HK-2 (cell line): ENCODE measurements around the gene TFG.
"Not testable (repeated sequence)": the region's sequence is repeated elsewhere in the genome, so short reads cannot be mapped to it uniquely, and the experiment has no call there.

ENCODE experiments used
- DNase-seq: peaks from one replicate; pipeline ENCODE4 v3.0.0-alpha.2; 2018; ENCODE audit not compliant: unreplicated experiment

TFG gene

DNA sequence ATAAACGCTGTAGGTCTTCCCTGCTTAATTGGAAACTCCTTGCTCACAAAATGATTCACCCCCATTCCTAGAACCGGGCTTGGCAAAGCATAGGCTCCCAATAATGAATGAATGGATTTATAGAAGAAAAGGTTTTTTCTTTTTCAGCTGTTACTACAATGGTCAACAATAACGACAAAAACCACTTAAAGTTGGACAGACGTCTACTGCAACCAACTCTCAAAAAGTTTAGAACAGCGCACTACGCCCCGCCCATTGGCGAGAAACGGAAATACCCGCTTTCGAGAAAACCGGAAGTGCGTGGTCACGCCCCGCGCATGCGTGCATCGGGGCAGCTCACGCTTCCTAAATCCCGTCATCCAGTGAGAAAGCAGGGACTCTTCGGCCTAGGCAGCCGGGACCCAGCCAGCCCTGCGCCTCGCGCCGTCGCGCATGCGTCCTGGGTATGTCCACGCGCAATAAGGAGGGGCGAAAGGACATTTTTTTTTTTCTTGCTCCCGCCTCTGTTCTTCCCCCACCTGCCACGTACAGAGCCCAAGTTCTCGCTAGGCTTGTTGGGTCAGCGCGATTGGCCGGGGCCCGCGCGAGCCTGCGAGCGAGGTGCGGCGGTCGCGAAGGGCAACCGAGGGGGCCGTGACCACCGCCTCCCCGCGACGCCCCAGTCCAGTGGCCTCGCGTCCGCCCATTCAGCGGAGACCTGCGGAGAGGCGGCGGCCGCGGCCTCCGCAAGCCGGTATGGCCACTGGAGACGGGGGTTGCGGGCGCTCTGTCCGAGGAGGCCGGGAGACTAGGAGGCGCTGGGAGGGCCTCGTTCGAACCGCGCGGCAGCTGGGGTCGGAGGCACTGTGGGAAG lies at the start of gene TFG:
TSS of gene TFG (plus strand) at position 506 of the 853 bp plus-strand sequence. CDS start 4,192 bp downstream, outside the sequence.
- DNase-seq, result peak; percentile 99

DNA sequence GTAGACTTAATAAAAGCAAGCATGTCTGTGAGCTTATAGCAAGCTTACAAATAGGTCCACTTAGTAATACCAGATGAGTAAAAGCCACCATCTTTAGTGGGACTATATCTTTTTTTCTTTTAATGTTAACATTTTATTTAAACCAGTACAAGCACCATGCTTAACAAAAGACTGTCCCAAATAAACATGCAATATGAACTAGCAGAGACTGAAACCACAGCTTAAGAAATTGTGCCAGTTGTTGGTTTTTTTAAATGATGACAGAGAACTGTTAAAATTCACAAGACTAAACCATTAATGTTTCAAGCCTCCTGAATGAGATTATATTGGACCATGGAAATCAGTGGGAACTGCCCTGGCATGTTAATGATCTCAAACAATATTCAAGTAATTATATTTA lies 48.0 kb upstream of the TFG start:
- not testable (repeated sequence) for DNase-seq

DNA sequence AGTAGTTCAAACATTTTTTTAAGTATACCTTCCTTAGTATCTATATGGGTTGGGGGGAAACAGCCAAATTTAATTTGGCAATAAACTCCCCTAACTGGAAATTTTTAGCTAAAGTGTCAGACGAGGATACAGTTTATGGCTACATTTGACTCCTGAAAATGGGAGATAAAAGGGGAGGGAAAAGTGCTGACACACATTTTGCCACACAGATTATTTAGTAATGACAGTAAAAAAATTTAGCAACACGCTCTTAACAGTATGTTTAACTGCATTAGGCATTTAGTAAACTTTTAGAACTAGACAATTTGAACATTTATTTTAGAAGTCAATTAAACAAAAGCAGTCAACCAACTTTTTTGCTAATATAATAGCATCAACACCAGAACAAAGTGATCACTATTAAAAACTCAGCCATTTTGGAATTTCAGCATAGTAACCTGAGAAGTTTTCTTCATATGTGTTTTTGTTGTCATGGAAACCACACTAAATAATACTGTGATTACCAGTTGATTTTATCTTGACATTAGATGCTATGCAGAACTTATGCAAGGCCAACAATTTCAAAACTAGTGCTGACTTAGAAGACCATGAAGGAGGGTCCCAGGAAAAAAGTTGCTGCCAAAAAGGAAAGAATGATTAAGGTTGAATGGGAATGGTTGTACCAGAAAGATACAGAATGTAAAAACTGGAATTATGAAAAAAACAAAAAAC lies 47.0 kb upstream of the TFG start:
- DNase-seq, result no peak

DNA sequence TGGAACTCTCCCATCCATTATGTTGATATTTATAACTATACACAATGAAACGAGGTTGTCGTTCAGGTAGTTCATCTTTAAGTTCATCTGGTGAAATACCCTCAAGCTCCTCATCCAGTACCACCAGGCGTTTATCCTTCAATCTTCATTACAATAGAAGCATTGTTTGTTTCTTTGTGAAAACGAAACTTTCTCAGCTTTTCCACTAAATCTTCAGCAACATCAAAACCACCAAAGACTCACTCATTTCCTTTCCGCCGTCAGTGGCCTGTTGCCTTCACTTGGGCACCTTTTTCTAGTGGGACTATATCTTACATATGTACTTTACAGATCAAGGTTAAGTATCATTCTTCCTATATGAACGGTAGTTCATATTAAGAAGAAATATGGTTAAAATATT lies 44.1 kb upstream of the TFG start:
- DNase-seq, result no peak

DNA sequence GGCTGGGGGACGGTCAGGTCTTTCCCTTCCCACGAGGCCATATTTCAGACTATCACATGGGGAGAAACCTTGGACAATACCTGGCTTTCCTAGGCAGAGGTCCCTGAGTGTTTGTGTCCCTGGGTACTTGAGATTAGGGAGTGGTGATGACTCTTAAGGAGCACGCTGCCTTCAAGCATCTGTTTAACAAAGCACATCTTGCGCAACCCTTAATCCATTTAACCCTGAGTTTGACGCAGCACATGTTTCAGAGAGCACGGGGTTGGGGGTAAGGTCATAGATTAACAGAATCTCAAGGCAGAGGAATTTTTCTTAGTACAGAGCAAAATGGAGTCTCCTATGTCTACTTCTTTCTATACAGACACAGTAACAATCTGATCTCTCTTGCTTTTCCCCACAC lies 42.6 kb upstream of the TFG start:
- DNase-seq, result not testable (repeated sequence)

DNA sequence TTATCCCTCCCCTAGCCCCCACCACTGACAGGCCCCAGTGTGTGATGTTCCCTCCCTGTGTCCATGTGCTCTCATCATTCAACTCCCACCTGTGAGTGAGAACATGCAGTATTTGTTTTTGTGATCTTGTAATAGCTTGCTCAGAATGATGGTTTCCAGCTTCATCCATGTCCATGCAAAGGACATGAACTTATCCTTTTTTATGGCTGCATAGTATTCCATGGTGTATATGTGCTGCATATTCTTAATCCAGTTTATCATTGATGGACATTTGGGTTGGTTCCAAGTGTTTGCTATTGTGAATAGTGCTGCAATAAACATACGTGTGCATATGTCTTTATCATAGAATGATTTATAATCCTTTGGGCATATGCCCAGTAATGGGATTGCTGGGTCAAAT lies 42.0 kb upstream of the TFG start:
- not testable (repeated sequence) for DNase-seq

DNA sequence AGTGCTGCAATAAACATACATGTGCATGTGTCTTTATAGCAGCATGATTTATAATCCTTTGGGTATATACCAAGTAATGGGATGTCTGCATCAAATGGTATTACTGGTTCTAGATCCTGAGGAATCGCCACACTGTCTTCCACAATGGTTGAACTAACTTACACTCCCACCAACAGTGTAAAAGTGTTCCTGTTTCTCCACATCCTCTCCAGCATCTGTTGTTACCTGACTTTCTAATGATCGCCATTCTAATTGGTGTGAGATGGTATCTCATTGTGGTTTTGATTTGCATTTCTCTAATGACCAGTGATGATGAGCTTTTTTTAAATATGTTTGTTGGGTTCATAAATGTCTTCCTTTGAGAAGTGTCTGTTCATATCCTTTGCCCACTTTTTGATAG lies 38.3 kb upstream of the TFG start:
- not testable (repeated sequence) for DNase-seq

DNA sequence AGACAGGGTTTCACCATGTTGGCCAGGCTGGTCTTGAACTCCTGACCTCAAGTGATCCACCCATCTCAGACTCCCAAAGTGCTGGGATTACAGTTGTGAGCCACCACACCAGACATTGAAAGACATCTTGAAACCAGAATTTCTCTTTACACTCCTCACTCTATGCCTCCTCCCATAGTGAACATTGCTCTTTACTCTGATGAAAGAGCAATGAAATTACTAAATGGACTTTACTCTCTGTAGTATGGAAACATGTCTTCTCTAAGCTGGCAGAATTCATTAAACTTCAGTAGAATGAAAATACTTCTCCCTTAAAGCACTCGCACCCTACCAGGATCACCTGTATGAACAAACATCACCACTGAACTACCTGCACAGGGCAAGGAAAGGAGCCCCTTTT lies 27.8 kb upstream of the TFG start:
- no peak for DNase-seq

DNA sequence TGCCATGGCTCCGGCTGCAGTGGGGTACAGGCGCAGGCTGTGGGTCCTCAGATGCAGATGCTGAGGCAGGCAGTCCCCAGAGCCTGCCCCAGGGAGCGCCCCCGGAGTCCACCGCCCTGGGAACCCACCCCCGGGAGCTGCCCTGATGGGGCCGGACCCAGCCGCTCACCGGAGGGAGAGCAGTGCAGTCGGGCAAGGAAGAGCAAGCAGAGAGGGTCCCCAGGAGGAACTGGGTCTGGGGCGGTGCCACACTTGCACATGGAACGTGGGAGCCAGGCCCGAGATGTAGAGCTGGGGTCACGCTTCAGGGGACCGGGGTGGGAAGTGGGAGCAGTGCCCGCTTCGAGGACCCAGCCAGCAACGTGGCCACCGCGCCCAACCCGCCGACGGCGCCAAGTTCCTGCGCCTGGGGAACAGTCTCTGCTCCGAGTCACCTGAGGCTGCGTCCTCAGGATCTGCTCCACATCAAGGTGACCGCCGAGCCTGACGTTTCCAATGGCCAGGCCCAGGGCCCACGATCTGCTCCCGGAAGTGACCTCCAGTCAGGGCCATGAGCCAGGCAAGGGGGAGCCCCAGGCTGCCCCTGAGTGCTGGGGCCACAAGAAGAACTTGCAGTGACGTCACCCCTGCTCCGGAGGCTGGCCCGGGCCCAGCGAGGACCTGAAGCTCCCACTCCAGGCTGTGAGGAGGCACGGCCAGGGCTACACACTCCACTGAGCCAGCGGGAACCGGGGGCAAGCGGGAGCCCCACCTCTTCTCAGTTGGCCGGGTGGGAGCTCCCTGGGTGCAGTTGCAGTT lies 27.0 kb upstream of the TFG start:
- DNase-seq, result no peak

DNA sequence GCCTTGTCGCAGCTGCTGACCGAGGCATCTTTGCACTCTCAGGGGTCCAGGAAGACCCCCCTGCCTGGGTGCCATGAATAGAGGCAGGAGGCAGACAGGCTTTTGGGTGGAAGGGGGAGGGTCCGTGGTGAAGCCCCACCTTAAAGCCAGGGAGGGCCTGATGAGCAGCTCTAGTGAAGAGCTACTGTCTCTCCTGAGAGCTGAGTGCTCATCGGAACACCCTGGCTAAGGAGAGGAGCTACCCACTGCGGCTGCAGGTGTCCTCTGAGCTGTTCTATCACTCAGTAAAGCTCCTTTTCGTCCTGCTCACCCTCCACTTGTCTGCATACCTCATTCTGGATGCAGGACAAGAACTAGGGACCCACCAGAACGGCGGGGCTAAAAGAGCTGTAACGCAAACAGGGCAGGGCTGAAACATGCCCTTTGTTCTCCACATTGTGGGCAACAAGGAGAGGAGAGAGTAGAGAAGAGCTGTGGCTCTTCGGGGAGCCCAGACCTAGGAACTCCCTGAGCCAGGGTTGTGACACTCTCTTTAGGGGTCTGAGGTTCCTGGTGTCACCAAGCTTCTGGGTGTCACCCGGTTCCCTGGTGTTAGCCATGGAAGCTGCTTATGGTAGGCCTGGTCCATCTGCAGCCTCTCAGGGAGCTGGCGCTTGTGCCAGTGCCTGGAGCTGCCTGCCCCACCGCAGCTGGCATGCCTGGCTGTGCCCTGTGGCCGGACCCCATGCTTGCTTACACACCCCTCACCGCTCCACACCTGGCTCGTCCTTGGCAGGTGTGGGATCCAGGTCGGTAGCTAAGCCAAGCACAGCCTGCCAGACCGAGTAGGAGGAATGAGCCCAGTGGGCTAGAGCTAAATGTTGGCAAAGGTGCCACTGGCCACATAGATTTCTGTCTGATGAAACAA lies 26.2 kb upstream of the TFG start:
- no peak for DNase-seq

DNA sequence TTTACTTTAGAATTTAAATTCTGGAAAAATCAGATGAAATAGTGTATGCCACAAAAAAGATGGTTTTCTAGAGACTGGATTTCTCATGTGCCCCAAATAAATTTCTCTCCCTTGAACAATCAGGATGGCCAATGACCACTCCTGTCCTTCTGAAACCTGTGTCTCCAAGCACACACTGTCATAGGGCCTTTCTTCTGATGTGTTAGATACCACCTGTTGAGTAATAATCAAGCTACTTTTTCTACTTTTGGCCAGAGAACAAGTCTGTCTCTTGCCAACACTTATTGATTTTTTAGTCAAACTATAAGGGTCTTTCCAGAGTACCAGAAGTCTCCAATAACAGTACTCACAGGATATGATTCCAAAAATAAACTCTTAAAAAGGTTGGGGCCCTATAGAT lies 16.1 kb upstream of the TFG start:
- DNase-seq, result no peak

DNA sequence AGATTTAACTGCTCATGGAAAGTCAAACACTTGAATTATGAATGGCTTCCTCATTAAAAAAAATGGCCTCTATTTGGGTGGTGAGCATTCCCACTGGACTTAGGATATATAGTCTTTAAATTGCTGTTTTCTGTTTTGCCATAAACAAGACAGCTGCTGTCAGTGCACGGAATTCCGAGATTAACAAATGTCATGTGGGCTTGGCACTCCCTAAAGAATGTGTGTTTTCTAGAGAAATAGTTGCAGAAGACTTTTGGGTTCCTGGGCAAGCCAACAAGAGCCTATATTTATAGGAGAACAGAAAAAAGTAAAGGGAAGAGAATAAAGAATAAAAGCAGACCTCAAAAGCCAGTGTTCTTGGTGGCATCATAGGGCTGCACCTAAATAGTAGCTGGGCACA lies 13.6 kb upstream of the TFG start:
- DNase-seq, result no peak

DNA sequence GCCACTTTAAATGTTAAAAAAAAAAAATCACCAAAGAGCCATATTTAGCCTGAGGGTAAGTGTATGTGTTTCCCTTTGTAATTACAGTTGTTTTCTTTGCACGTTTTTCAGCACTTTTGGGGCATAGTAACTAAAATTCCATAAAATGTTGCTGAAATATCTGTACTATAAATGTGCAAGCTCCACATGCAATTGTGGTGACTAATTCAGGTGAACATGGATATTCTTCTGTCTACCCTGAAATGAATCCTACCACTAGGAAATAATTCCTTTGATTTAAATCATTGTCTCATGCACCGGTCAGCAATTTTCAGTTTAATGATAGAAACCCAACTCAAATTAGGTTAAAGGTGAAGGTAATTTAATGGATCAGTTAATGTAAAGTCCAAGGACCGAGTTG lies 13.1 kb upstream of the TFG start:
- DNase-seq, result no peak

DNA sequence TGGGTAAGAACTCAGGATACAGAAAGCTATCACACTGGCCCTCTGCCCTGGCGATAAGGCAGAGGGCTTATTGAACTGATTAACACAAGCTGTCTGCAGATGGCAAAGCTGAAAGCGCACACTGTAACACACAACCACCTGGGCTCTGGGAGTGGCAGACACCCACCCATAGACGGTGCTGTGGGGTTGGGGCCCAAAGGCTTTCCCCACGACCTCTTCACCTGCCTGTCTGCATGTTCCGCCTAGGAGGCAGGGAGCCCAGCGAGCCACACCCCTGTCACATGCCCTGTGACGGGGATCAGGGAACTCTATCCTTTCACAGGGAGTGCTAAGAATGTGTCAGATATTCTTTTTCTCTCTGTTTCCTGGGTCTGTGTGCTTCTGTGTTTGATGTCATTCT lies 12.1 kb upstream of the TFG start:
- no peak for DNase-seq

DNA sequence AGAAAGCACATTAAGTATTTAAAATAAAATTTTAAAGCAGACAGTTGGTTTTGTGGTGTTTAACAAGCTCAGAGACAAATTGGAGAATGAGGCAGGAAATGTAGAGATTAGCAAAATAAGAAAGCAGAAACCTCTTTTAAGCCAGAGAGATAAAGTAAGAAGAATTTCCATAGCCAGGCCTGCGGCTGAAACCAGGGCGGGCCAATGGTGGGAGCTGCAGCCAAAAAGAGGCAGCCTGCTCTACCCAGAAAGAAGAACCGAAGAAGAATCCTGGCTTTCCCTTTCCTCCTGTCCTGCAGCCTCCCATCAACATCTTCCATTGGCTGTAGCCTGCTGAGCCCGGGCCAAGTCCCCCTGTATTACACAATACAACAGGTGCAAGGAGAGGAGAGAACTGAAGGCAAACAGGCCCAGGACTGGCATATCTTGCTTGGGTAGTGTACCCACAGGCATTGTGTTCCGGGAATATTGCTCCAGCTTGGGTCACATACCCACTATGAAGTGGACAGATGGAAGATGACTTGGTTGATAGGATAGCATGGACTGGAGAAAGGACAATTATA lies 11.5 kb upstream of the TFG start:
- DNase-seq, result no peak

DNA sequence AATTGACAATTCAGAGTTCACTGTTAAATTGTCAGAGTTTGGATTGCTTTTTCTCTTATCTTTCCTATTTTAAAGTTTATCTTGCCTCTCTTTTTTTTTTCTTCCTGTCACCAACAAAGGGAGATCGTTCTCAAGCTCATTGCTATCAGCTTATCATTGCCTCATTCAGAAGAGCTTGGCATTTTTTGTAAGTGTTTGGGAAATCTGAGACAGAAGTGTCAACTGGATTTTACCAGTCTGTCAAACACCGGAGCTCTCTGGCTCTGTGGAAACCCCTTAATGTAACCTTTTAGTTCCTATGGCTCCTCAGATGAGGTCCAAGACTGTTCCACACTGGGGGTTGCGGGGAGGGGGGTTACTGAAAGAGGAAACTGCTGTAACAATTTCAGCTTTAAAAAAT lies 10.6 kb upstream of the TFG start:
- no peak for DNase-seq

DNA sequence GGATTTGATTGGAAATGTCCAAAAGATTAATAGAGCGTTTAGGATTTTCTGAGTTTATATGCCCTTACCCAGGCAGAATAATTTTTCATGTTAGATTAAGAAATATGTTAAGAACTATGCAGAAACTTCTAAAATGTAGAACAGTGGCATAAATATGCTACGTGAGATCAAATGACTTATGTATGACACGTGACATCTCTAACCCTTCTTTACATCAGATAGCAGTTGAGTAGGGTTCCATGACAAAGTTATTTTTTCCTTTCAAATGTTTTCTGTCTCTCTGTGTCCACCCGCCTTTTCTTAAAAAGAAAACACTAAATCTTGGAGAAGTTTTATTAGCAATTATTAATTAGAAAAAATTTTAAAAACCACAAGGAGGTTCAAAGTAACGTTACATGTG lies 8.6 kb upstream of the TFG start:
- DNase-seq, result no peak

DNA sequence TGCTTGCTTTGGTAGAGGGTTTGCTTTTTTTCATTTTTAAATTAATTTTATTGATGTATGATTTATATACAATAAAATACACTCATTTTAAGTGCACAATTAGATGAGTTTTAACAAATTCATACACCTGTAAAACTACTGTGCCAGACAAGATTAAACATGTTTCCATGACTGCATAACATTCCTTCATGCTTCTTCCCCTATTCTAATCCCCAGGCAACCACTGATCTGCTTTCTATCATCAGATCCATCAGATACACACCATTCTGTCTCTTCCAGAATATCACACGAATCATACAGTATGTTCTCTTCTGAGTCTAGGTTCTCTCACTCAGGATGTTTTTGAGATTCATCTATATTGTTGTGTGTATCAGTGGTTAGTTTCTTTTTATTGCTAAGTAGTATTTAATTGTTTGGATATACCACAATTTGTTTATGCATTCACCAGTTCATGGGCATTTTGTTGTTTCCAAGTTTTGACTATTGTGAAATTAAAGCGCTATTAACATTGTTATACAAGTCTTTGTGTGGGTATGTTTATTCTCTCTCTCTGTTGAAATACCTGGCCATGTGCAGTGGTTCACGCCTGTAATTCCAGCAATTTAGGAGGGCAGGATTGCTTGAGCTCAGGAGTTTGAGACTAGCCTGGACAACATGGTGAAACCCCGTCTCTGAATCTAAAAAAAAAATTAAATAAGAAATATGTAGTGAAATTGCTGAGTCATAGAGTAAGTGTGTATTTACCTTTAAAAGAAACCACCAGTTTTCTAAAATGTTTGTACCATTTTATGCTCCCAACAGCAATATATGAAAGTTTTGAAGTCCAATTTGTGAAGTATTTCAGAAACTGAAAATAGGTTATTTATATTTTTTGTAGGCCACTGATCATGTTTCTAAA lies 7.0 kb upstream of the TFG start:
- no peak for DNase-seq

DNA sequence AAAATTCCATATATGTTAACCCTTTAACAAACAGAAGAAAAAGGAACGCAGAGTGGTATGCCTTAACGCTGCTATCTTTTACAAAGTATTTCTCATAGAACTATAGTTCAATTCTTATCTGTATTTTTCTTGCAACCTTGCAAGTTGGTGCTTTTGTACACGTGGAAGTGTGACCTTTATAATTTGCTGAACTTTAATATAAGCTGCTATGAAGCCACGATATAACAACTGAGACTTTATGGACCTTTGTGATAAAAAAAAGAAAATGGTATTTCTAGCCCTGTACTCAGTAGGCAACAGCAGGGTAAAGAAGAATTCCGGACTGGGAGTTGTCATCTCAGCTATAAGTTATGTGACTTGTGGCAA lies 6.3 kb upstream of the TFG start:
- DNase-seq, result no peak

DNA sequence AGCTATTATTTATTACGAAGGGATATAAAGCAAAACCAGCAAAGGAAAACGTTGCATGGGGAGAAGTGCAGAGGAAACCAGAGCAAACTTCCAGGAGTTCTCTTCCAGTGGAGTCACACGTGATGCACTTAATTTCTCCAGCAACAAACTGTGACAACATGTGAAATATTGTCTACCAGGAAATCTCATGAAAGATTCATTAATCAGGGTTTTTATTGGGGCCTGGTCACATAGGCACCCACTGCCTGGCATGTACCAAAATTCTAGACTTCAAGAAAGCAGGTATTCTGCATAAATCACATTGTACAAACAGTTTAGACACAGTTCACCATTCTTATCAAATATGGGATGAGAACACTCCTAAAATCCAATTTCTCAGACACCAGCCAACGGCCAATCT lies 5.4 kb upstream of the TFG start:
- DNase-seq, result no peak
